ENCODE measurements around the gene CHMP4B.

GRCh38 chr20:33899106-33899505 lies 88.0 kb downstream of the CHMP4B start:
- TF ChIP-seq EZH2 (IDR thresholded peaks at IDR 0.05; ENCODE audit: insufficient read depth, poor library complexity, severe bottlenecking): no peak
- no peak for TF ChIP-seq EZH2phosphoT487 (IDR thresholded peaks at IDR 0.05; ENCODE audit: insufficient read depth, low read depth)
